Gastroesophageal sphincter (tissue), 4 donors: Measurements from ENCODE around the gene STARD4. TPM values are rescaled to one million over a fixed set of nuclear protein-coding genes. Genes with fewer than 3 reads are reported as not detected.
A peak's percentile ranks its signal among the peaks of the same experiment; 100 is the strongest.

Experiments
- ATAC-seq: fragments of 150-250 bp; one replicate; pipeline ENCODE4 v1.9.1; 2016; ENCODE audit warnings: mild to moderate bottlenecking, moderate library complexity
- H3K27ac ChIP-seq, 4 donors: fragments of 200-600 bp; sonication (generic) in 3 of 4; 1 replicate in 3 of 4; 2 replicates in 1 of 4; pipeline ENCODE4 v1.5.1; 2016 to 2019
- H3K27me3 ChIP-seq: fragments of 200-600 bp; sonication (generic); one replicate; pipeline ENCODE4 v1.5.1; 2019
- H3K36me3 ChIP-seq, 2 donors: fragments of 200-600 bp; sonication (generic); one replicate each; pipeline ENCODE4 v1.5.1; 2019; ENCODE audit warnings: control low read depth in 1 of 2
- H3K4me1 ChIP-seq, 3 donors: fragments of 200-600 bp; sonication (generic); 1 replicate in 2 of 3; 2 replicates in 1 of 3; pipeline ENCODE4 v1.5.1; 2016 to 2019; ENCODE audit warnings: control low read depth in 2 of 3
- H3K4me3 ChIP-seq, 2 donors: fragments of 200-600 bp; sonication (generic); one replicate each; pipeline ENCODE4 v1.5.1; 2019; ENCODE audit warnings: mild to moderate bottlenecking in 1 of 2, moderate library complexity in 1 of 2
- H3K9me3 ChIP-seq, 3 donors: fragments of 200-600 bp; sonication (generic); one replicate each; pipeline ENCODE4 v1.5.1; 2017 to 2019; ENCODE audit warnings: control low read depth in 2 of 3
- CTCF ChIP-seq, 4 experiments: fragments of 200-600 bp in 2 of 4; fragments of 450-650 bp in 2 of 4; sonication (generic) in 1 of 4; IDR thresholded peaks; one replicate each; pipeline ENCODE4 v1.5.1; 2017 to 2019; ENCODE audit warnings: antibody characterized with exemption in 4 of 4, mild to moderate bottlenecking in 2 of 4, moderate library complexity in 2 of 4
- EP300 ChIP-seq: sonication (generic); formaldehyde crosslinking; IDR thresholded peaks from one replicate; pipeline ENCODE4 v1.6.1; 2017; ENCODE audit warnings: antibody characterized with exemption, mild to moderate bottlenecking
- POLR2A ChIP-seq, 2 donors: fragments of 450-650 bp; IDR thresholded peaks; one replicate each; pipeline ENCODE4 v1.6.1; 2017; ENCODE audit warnings: antibody characterized with exemption in 2 of 2, mild to moderate bottlenecking in 2 of 2, moderate library complexity in 1 of 2
- POLR2AphosphoS5 ChIP-seq: sonication (generic); formaldehyde crosslinking; IDR thresholded peaks from one replicate; pipeline ENCODE4 v1.6.1; 2017; ENCODE audit warnings: antibody characterized with exemption
- WGBS, 2 donors: methylation state at CpG; one replicate each; pipeline ENCODE4 v1.1.5; 2018; ENCODE audit warnings: low coverage in 1 of 2; 5-methylcytosine and 5-hydroxymethylcytosine counted together
- total RNA-seq, 4 donors: library from RNA; depleted of rRNA; stranded (reverse); fragments of >200 nt; gene quantifications; one replicate each; pipeline ENCODE4 v1.1.0, GENCODE V29; 2016

STARD4 gene
- total RNA-seq, 4 donors from 2014 or later: 6.0 to 19.3 (median 10.2) TPM

DNA sequence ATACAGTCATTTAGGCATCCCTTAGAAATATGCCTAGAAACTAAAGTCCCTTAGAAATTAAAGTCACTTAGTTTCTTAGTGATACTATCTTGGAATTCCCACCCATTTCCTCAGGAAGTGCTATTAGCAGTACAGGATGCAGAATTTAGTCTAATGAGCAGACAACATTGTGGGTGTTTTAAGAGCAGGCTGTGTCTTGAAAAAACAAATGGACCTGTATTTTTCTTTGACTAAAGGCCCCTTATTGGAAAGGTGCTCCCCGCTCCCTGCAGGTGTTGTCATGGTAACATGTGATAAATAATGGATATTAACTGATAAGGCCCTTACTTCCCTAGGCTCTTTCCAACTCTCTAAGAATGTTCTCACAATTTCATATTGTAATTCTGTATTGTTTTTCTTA is 38.8 kb upstream of the STARD4 start:
- Histone ChIP-seq H3K36me3 (no peaks in the 10 kb centered on the region), H3K27me3 (no peaks in the 10 kb centered on the region), H3K4me3 (no peak overlapping the region), H3K4me1 (peaks cover 3 to 26% (median 5%) of the 10 kb centered on the region in 3 donors), H3K9me3 (no peaks in the 10 kb centered on the region), H3K27ac (peak overlapping the region in 3 of 4 donors; percentile 13 to 41 (median 36))
- TF ChIP-seq POLR2AphosphoS5: no peak
- no peak for TF ChIP-seq POLR2A (IDR thresholded peaks at IDR 0.05)
- TF ChIP-seq EP300: no peak
- no peak for TF ChIP-seq CTCF (IDR thresholded peaks at IDR 0.05)
- WGBS, 2 donors: 88 to 92% methylated on average over 1 of the region's 1 CpG
- peak; percentile 3 for ATAC-seq

DNA sequence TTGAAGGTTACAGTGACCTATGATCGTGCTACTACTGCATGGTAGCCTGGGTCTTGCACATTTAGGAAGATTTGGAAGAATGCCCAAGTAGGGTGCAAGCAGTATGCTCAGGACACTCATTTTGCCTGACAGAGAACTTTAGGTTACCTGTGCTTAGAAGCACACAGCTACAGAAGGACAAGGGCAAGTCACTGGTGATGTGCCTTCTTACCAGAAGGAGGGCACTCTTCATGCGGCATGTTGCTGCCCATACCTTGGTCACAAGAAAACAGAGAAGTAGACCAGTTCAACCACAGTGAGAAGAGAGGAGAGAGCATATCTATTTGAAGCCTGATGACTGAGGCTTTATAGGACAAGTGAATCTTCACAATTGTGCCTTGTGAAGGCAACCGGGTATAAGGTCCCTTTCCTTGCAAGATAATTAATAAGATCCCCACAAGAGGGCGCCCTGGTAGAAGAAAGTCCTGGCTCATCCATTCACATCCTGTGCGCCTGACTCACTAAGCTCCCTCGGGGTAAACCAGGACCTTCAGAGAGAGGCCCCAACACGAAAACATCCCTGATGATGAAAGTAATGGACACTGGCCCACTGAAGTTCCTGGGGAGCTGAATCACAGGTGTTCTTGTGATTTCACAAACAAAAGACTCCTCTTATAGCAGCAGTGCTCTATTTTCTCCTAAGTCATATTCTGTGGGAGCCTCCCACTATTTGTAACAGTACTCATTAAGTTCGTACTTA is 38.1 kb upstream of the STARD4 start:
- Histone ChIP-seq H3K4me1 (peaks cover 3 to 26% (median 5%) of the 10 kb centered on the region in 3 donors), H3K27me3 (no peaks in the 10 kb centered on the region), H3K36me3 (no peaks in the 10 kb centered on the region), H3K9me3 (no peaks in the 10 kb centered on the region), H3K4me3 (no peak overlapping the region), H3K27ac (peak overlapping the region in 3 of 4 donors; percentile 13 to 41 (median 36))
- TF ChIP-seq POLR2A (IDR thresholded peaks at IDR 0.05) (no peak), EP300 (no peak), CTCF (IDR thresholded peaks at IDR 0.05) (peak; percentile 32 to 78 (median 73)), POLR2AphosphoS5 (peak; percentile 79)
- ATAC-seq: peak; percentile 98
- WGBS, 2 donors: 2 to 50% methylated on average over 2 to 6 of the region's 8 CpGs

- Histone ChIP-seq H3K9me3 (no peaks in the 10 kb centered on the region), H3K4me3 (no peak overlapping the region), H3K27ac (no peak overlapping the region), H3K27me3 (no peaks in the 10 kb centered on the region), H3K4me1 (peaks cover 3 to 26% (median 5%) of the 10 kb centered on the region in 3 donors), H3K36me3 (no peaks in the 10 kb centered on the region)
- TF ChIP-seq EP300 (no peak), POLR2AphosphoS5 (no peak), CTCF (IDR thresholded peaks at IDR 0.05) (no peak), POLR2A (IDR thresholded peaks at IDR 0.05) (no peak)
- ATAC-seq: no peak
- WGBS, 2 donors: 68 to 78% methylated on average over 4 to 6 of the region's 6 CpGs
Measured at GRCh38 chr5:111548992-111549649, 36.8 kb upstream of the STARD4 start.

DNA sequence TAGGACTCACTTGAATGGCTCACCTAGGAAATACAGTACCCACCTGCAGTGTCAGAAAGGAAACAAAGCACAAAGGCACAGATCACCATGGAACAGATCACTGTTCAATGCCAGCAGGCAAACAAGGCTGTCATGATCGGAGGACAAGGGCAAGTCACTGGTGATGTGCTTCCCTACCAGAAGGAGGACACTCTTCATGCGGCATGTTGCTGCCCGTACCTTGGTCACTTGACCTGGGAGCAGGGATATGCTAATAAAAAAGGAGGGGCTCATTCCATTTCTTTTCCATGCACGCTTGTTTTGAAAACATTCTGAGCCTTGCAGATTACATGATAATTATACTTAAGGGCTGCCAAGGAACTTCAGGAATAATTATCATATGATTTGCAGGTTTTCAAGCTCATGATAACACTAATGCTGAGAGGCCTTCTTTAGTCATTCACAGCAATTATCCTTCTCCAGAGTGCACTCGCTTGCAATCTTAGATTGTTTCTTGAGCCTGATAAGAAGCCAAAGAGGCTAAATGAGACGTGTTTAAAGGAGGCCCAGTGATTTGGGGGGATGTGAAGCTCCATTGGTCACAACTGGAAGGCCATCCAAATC is 36.1 kb upstream of the STARD4 start:
- Histone ChIP-seq H3K4me1 (peaks cover 3 to 26% (median 5%) of the 10 kb centered on the region in 3 donors), H3K9me3 (no peaks in the 10 kb centered on the region), H3K27me3 (no peaks in the 10 kb centered on the region), H3K27ac (no peak overlapping the region), H3K36me3 (no peaks in the 10 kb centered on the region), H3K4me3 (no peak overlapping the region)
- no peak for ATAC-seq
- TF ChIP-seq CTCF (IDR thresholded peaks at IDR 0.05) (no peak), POLR2A (IDR thresholded peaks at IDR 0.05) (no peak), EP300 (no peak), POLR2AphosphoS5 (no peak)
- 74 to 84% methylated on average over 6 of the region's 6 CpGs for WGBS, 2 donors
